Type B pancreatic cell (in vitro differentiated cells): ENCODE measurements around the gene SMC5. TPM values are rescaled to one million over a fixed set of nuclear protein-coding genes. Genes with fewer than 3 reads are reported as not detected.
A peak's percentile ranks its signal among the peaks of the same experiment; 100 is the strongest.
"Not testable (repeated sequence)": the region's sequence is repeated elsewhere in the genome, so short reads cannot be mapped to it uniquely, and the experiment has no call there.

Source experiments
- DNase-seq: peaks from one replicate; pipeline ENCODE4 v3.0.0; 2021; ENCODE audit warnings: mixed read lengths; ENCODE audit not compliant: unreplicated experiment; ENCODE audit errors: extremely low spot score
- H3K27ac Mint-ChIP-seq: 2 replicates; pipeline ENCODE4 v1.8.0; 2021; ENCODE audit warnings: mild to moderate bottlenecking, mixed read lengths
- H3K27me3 Mint-ChIP-seq: 2 replicates; pipeline ENCODE4 v1.8.0; 2021; ENCODE audit warnings: mixed read lengths
- H3K36me3 Mint-ChIP-seq: 2 replicates; pipeline ENCODE4 v1.8.0; 2021; ENCODE audit warnings: mixed read lengths
- H3K4me1 Mint-ChIP-seq: one replicate; pipeline ENCODE4 v1.8.0; 2021; ENCODE audit warnings: mixed read lengths; ENCODE audit not compliant: unreplicated experiment
- H3K4me3 Mint-ChIP-seq: 2 replicates; pipeline ENCODE4 v1.8.0; 2021; ENCODE audit warnings: mild to moderate bottlenecking, mixed read lengths
- H3K9me3 Mint-ChIP-seq: 2 replicates; pipeline ENCODE4 v1.8.0; 2021; ENCODE audit warnings: mixed read lengths
- total RNA-seq: library from RNA; stranded (reverse); gene quantifications from 2 replicates; pipeline ENCODE4 v1.2.1, GENCODE V29; 2021; ENCODE audit warnings: low replicate concordance
- TF ChIP-seq, protein P1 (sequence below): fragments of 200-600 bp; sonication (generic); conservative IDR thresholded peaks from 2 replicates; pipeline ENCODE4 v1.5.0; 2021; ENCODE audit warnings: antibody characterized with exemption, mild to moderate bottlenecking

Gene SMC5
- total RNA-seq, 1 donor from 2014 or later, result 33.9 TPM

DNA sequence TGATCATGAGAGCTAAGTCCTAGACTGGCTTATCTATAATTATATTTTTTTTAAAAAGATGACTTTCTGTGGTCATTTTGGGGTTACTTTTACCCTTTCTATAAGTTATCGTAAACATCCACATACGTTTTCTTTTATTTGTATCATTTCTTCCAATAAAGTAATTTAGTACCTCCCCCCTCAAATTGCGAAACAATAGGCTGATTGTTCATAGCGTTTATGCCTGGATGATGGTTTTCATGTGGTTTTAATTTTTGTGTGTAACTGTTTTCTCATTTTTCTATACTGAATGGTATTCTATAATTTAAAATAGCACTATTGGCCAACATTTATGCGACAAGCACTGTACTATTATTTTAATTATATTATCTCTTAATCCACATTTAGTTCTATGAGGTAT lies 44.5 kb downstream of the SMC5 start:
- Mint-ChIP-seq H3K36me3 (peaks cover 57% of the 10 kb centered on the region), H3K4me3 (no peak overlapping the region), H3K9me3 (no peaks in the 10 kb centered on the region), H3K27me3 (no peaks in the 10 kb centered on the region), H3K27ac (no peak overlapping the region), H3K4me1 (no peaks in the 10 kb centered on the region)
- no peak for DNase-seq
- TF ChIP-seq, protein P1, sequence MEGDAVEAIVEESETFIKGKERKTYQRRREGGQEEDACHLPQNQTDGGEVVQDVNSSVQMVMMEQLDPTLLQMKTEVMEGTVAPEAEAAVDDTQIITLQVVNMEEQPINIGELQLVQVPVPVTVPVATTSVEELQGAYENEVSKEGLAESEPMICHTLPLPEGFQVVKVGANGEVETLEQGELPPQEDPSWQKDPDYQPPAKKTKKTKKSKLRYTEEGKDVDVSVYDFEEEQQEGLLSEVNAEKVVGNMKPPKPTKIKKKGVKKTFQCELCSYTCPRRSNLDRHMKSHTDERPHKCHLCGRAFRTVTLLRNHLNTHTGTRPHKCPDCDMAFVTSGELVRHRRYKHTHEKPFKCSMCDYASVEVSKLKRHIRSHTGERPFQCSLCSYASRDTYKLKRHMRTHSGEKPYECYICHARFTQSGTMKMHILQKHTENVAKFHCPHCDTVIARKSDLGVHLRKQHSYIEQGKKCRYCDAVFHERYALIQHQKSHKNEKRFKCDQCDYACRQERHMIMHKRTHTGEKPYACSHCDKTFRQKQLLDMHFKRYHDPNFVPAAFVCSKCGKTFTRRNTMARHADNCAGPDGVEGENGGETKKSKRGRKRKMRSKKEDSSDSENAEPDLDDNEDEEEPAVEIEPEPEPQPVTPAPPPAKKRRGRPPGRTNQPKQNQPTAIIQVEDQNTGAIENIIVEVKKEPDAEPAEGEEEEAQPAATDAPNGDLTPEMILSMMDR, result no peak

DNA sequence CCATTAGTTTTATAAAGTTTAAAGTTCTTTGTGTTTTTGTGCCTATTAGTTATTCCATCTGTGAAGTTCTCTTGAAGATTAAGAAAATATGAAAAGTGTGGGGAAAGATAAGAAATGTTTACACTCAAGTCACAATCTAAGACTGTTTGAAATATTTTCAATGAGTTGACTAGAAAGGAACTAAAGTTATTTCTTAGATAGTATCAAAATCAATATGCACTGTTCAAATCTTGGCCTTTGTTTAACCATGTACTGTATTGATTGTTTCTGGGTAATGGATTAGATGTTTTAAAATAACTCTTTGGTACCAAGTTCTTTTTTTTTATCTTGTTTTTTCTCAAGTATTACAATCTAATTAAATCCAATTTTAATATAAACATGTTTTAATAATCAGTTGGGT lies 46.0 kb downstream of the SMC5 start:
- Mint-ChIP-seq H3K27me3 (no peaks in the 10 kb centered on the region), H3K4me1 (no peaks in the 10 kb centered on the region), H3K9me3 (no peaks in the 10 kb centered on the region), H3K27ac (no peak overlapping the region), H3K36me3 (peaks cover 55% of the 10 kb centered on the region), H3K4me3 (no peak overlapping the region)
- TF ChIP-seq, protein P1, result no peak
- no peak for DNase-seq

GRCh38 chr9:70315389-70315788 lies 56.6 kb downstream of the SMC5 start:
- Mint-ChIP-seq H3K9me3 (no peaks in the 10 kb centered on the region), H3K27ac (no peak overlapping the region), H3K4me1 (no peaks in the 10 kb centered on the region), H3K36me3 (peaks cover 41% of the 10 kb centered on the region), H3K27me3 (no peaks in the 10 kb centered on the region), H3K4me3 (no peak overlapping the region)
- TF ChIP-seq, protein P1, result no peak
- no peak for DNase-seq

GRCh38 chr9:70318002-70318401 lies 59.2 kb downstream of the SMC5 start:
- DNase-seq, result no peak
- Mint-ChIP-seq H3K27me3 (no peaks in the 10 kb centered on the region), H3K9me3 (no peaks in the 10 kb centered on the region), H3K4me3 (no peak overlapping the region), H3K27ac (no peak overlapping the region), H3K36me3 (peaks cover 30% of the 10 kb centered on the region), H3K4me1 (no peaks in the 10 kb centered on the region)
- TF ChIP-seq, protein P1, result peak; percentile 55

- H3K27ac Mint-ChIP-seq, result no peak overlapping the region
- H3K9me3 Mint-ChIP-seq, result peaks cover under 1% of the 10 kb centered on the region
- H3K4me3 Mint-ChIP-seq, result no peak overlapping the region
- peaks cover 45% of the 10 kb centered on the region for H3K36me3 Mint-ChIP-seq
- TF ChIP-seq, protein P1, result no peak
- no peak for DNase-seq
- H3K27me3 Mint-ChIP-seq, result no peaks in the 10 kb centered on the region
- H3K4me1 Mint-ChIP-seq, result no peaks in the 10 kb centered on the region
Measured at GRCh38 chr9:70322096-70322495, 63.3 kb downstream of the SMC5 start.

GRCh38 chr9:70324963-70325362 lies 66.2 kb downstream of the SMC5 start:
- DNase-seq, result no peak
- Mint-ChIP-seq H3K4me1 (no peaks in the 10 kb centered on the region), H3K27me3 (no peaks in the 10 kb centered on the region), H3K9me3 (peaks cover 4% of the 10 kb centered on the region), H3K36me3 (peaks cover 63% of the 10 kb centered on the region), H3K27ac (no peak overlapping the region), H3K4me3 (no peak overlapping the region)
- TF ChIP-seq, protein P1, result no peak

GRCh38 chr9:70328625-70329024 lies 69.8 kb downstream of the SMC5 start:
- H3K36me3 Mint-ChIP-seq, result peaks cover 53% of the 10 kb centered on the region

More at GRCh38 chr9:70328625-70329024, 69.8 kb downstream of the SMC5 start:
- H3K4me1 Mint-ChIP-seq, DNase-seq, H3K27me3 Mint-ChIP-seq, H3K27ac Mint-ChIP-seq, H3K9me3 Mint-ChIP-seq, H3K4me3 Mint-ChIP-seq: not testable (repeated sequence)
